Cerebellar cortex (tissue), 1 donor: ENCODE data around the gene DUSP19.
"Not testable (repeated sequence)": the region's sequence is repeated elsewhere in the genome, so short reads cannot be mapped to it uniquely, and the experiment has no call there.

Experiments used
- DNase-seq: peaks from one replicate; pipeline ENCODE4 v3.0.0-alpha.2; 2015; ENCODE audit warnings: low spot score

DUSP19 gene

GRCh38 chr2:183078464-183079138, at the start of gene DUSP19:
Gene DUSP19, plus strand, starts transcription at chr2:183078747. Its CDS starts 187 bp downstream, at chr2:183078934.
- DNase-seq = peak; percentile 99

- no peak for DNase-seq
Measured at GRCh38 chr2:183029219-183029618, 49.3 kb upstream of the DUSP19 start.

GRCh38 chr2:183031911-183032794, 46.4 kb upstream of the DUSP19 start:
- DNase-seq = no peak

GRCh38 chr2:183033951-183034350, 44.6 kb upstream of the DUSP19 start:
- no peak for DNase-seq

GRCh38 chr2:183034806-183035205, 43.7 kb upstream of the DUSP19 start:
- DNase-seq = no peak

GRCh38 chr2:183035298-183035953, 43.1 kb upstream of the DUSP19 start:
- DNase-seq = peak; percentile 39

GRCh38 chr2:183035954-183036669, 42.4 kb upstream of the DUSP19 start:
- no peak for DNase-seq

GRCh38 chr2:183037074-183037552, 41.4 kb upstream of the DUSP19 start:
- peak; percentile 47 for DNase-seq

- DNase-seq = peak; percentile 34
Measured at GRCh38 chr2:183037553-183038340, 40.8 kb upstream of the DUSP19 start.

GRCh38 chr2:183038341-183039300, 39.9 kb upstream of the DUSP19 start, which contains the start of gene NCKAP1:
Gene NCKAP1, minus strand, starts transcription at chr2:183038457. Its CDS starts 358 bp downstream, at chr2:183038099.
- peak; percentile 70 for DNase-seq

- DNase-seq = no peak
Measured at GRCh38 chr2:183040604-183041003, 37.9 kb upstream of the DUSP19 start.

- DNase-seq = not testable (repeated sequence)
Measured at GRCh38 chr2:183043580-183043979, 35.0 kb upstream of the DUSP19 start.

GRCh38 chr2:183047486-183048125, 30.9 kb upstream of the DUSP19 start:
- DNase-seq = not testable (repeated sequence)

GRCh38 chr2:183049420-183049819, 29.1 kb upstream of the DUSP19 start:
- DNase-seq = no peak

GRCh38 chr2:183057333-183057985, 21.1 kb upstream of the DUSP19 start:
- DNase-seq = no peak

- DNase-seq = no peak
Measured at GRCh38 chr2:183059561-183059960, 19.0 kb upstream of the DUSP19 start.

- no peak for DNase-seq
Measured at GRCh38 chr2:183060571-183061231, 17.8 kb upstream of the DUSP19 start.

GRCh38 chr2:183063083-183063482, 15.5 kb upstream of the DUSP19 start:
- no peak for DNase-seq
